IPS DF 6.9 (cell line): ENCODE results near the gene TGFBR1.

Experiments
- DNase-seq: peaks from one replicate; pipeline ENCODE4 v3.0.0-alpha.2; 2013; ENCODE audit warnings: low read depth, low spot score
- H3K27ac ChIP-seq: one replicate; pipeline ENCODE4 v1.5.1; 2013; ENCODE audit warnings: low read length, control low read depth
- H3K27me3 ChIP-seq: 2 replicates; pipeline ENCODE4 v1.6.1; 2013; ENCODE audit warnings: mild to moderate bottlenecking, low read length; ENCODE audit not compliant: control insufficient read depth, insufficient read depth
- H3K36me3 ChIP-seq: 2 replicates; pipeline ENCODE4 v1.6.1; 2013; ENCODE audit warnings: low read length; ENCODE audit not compliant: control insufficient read depth, insufficient read depth
- H3K4me1 ChIP-seq: 2 replicates; pipeline ENCODE4 v1.6.1; 2013; ENCODE audit warnings: low read length; ENCODE audit not compliant: control insufficient read depth, insufficient read depth
- H3K4me3 ChIP-seq: 2 replicates; pipeline ENCODE4 v1.5.1; 2013; ENCODE audit warnings: mild to moderate bottlenecking, low read length
- H3K9me3 ChIP-seq: 2 replicates; pipeline ENCODE4 v1.6.1; 2013; ENCODE audit warnings: low read length, inconsistent platforms; ENCODE audit not compliant: control insufficient read depth, insufficient read depth
- WGBS: extraction: QIAGEN DNeasy Blood & Tissue Kit; methylation state at CpG from one replicate; pipeline ENCODE4 v1.1.7; 2013; ENCODE audit warnings: mixed read lengths, missing lambda C conversion rate; ENCODE audit not compliant: insufficient read length, insufficient coverage; 5-methylcytosine and 5-hydroxymethylcytosine counted together

TGFBR1 gene

GRCh38 chr9:99104459-99105151 lies at the start of gene TGFBR1:
Gene TGFBR1 (plus strand): TSS chr9:99105113. CDS start chr9:99105206, 93 bp downstream.
- no peaks in the 10 kb centered on the region for H3K9me3 ChIP-seq

GRCh38 chr9:99055384-99055783 lies 49.5 kb upstream of the TGFBR1 start:
- no peak overlapping the region for H3K4me3 ChIP-seq
- no peaks in the 10 kb centered on the region for H3K36me3 ChIP-seq
- no peak overlapping the region for H3K27ac ChIP-seq
- DNase-seq, result no peak
- H3K27me3 ChIP-seq, result no peaks in the 10 kb centered on the region
- no CpG with 5 or more reads among the region's 1 CpG for WGBS
- H3K9me3 ChIP-seq, result no peaks in the 10 kb centered on the region
- no peaks in the 10 kb centered on the region for H3K4me1 ChIP-seq

More at GRCh38 chr9:99104459-99105151, at the start of gene TGFBR1:
- Histone ChIP-seq H3K27ac (no peak within 1 kb of the TSS), H3K4me1 (no peaks in the 10 kb centered on the region; the same call in 1 of the 2 replicates), H3K4me3 (peak within 1 kb of the TSS; percentile 68; the same call in 1 of the 2 replicates), H3K36me3 (no peaks in the 10 kb centered on the region), H3K27me3 (no peaks in the 10 kb centered on the region)
- DNase-seq, result peak; percentile 79
- no CpG with 5 or more reads among the region's 60 CpGs for WGBS

GRCh38 chr9:99056186-99056585 lies 48.7 kb upstream of the TGFBR1 start:
- no peak for DNase-seq
- no peak overlapping the region for H3K27ac ChIP-seq
- no peaks in the 10 kb centered on the region for H3K4me1 ChIP-seq
- H3K36me3 ChIP-seq, result no peaks in the 10 kb centered on the region
- no peaks in the 10 kb centered on the region for H3K9me3 ChIP-seq
- H3K4me3 ChIP-seq, result no peak overlapping the region
- H3K27me3 ChIP-seq, result no peaks in the 10 kb centered on the region
- no CpG with 5 or more reads among the region's 6 CpGs for WGBS

GRCh38 chr9:99056886-99057664 lies 47.8 kb upstream of the TGFBR1 start:
- Histone ChIP-seq H3K27me3 (no peaks in the 10 kb centered on the region), H3K9me3 (no peaks in the 10 kb centered on the region), H3K27ac (no peak overlapping the region), H3K4me3 (no peak overlapping the region), H3K4me1 (no peaks in the 10 kb centered on the region), H3K36me3 (no peaks in the 10 kb centered on the region)
- no peak for DNase-seq
- WGBS, result no CpG with 5 or more reads among the region's 5 CpGs

- Histone ChIP-seq H3K4me3 (no peak overlapping the region), H3K9me3 (no peaks in the 10 kb centered on the region), H3K4me1 (no peaks in the 10 kb centered on the region), H3K36me3 (no peaks in the 10 kb centered on the region), H3K27me3 (no peaks in the 10 kb centered on the region), H3K27ac (no peak overlapping the region)
- DNase-seq, result no peak
- no CpG with 5 or more reads among the region's 7 CpGs for WGBS
These were observed 47.0 kb upstream of the TGFBR1 start for GRCh38 chr9:99057665-99058625.

GRCh38 chr9:99058964-99059921 lies 45.7 kb upstream of the TGFBR1 start:
- no peak overlapping the region for H3K27ac ChIP-seq
- no peaks in the 10 kb centered on the region for H3K9me3 ChIP-seq
- H3K4me3 ChIP-seq, result no peak overlapping the region
- no peaks in the 10 kb centered on the region for H3K27me3 ChIP-seq
- WGBS, result no CpG with 5 or more reads among the region's 8 CpGs
- H3K36me3 ChIP-seq, result no peaks in the 10 kb centered on the region
- no peak for DNase-seq
- no peaks in the 10 kb centered on the region for H3K4me1 ChIP-seq

GRCh38 chr9:99060621-99061020 lies 44.3 kb upstream of the TGFBR1 start:
- no peaks in the 10 kb centered on the region for H3K36me3 ChIP-seq
- H3K27ac ChIP-seq, result no peak overlapping the region
- no peaks in the 10 kb centered on the region for H3K9me3 ChIP-seq
- DNase-seq, result no peak
- WGBS, result no CpG with 5 or more reads among the region's 2 CpGs
- no peaks in the 10 kb centered on the region for H3K4me1 ChIP-seq
- no peaks in the 10 kb centered on the region for H3K27me3 ChIP-seq
- no peak overlapping the region for H3K4me3 ChIP-seq

- no peaks in the 10 kb centered on the region for H3K9me3 ChIP-seq
- H3K4me3 ChIP-seq, result no peak overlapping the region
- H3K36me3 ChIP-seq, result no peaks in the 10 kb centered on the region
- H3K27me3 ChIP-seq, result no peaks in the 10 kb centered on the region
- no peak overlapping the region for H3K27ac ChIP-seq
- no peaks in the 10 kb centered on the region for H3K4me1 ChIP-seq
- DNase-seq, result no peak
- WGBS, result no CpG with 5 or more reads among the region's 1 CpG
These were observed 42.4 kb upstream of the TGFBR1 start for GRCh38 chr9:99062549-99062948.

- no peaks in the 10 kb centered on the region for H3K27me3 ChIP-seq
- no peak overlapping the region for H3K27ac ChIP-seq
- no peaks in the 10 kb centered on the region for H3K36me3 ChIP-seq
- no peak for DNase-seq
- H3K9me3 ChIP-seq, result no peaks in the 10 kb centered on the region
- no peaks in the 10 kb centered on the region for H3K4me1 ChIP-seq
- no peak overlapping the region for H3K4me3 ChIP-seq
- WGBS, result no CpG with 5 or more reads among the region's 1 CpG
These were observed 41.4 kb upstream of the TGFBR1 start for GRCh38 chr9:99063522-99063921.
